Trophoblast cell (in vitro differentiated cells and primary cell): ENCODE data around the gene RNF224.

Source experiments
- DNase-seq, 2 donors: peaks; one replicate each; pipeline ENCODE4 v3.0.0-alpha.2; 2016
- H2AFZ ChIP-seq: 2 replicates; pipeline ENCODE4 v1.6.1; 2013; ENCODE audit warnings: low read length, moderate library complexity, mild to moderate bottlenecking; ENCODE audit not compliant: insufficient read depth, poor library complexity
- H2AK5ac ChIP-seq: 2 replicates; pipeline ENCODE4 v1.6.1; 2013; ENCODE audit warnings: mild to moderate bottlenecking, low read length
- H2BK120ac ChIP-seq: 2 replicates; pipeline ENCODE4 v1.6.1; 2013; ENCODE audit warnings: low read length, mild to moderate bottlenecking, moderate library complexity; ENCODE audit not compliant: insufficient read depth, poor library complexity
- H2BK12ac ChIP-seq: 2 replicates; pipeline ENCODE4 v1.6.1; 2013; ENCODE audit warnings: mild to moderate bottlenecking, low read length, moderate library complexity
- H2BK5ac ChIP-seq: 2 replicates; pipeline ENCODE4 v1.6.1; 2013; ENCODE audit warnings: low read length, low read depth, moderate library complexity, mild to moderate bottlenecking; ENCODE audit not compliant: poor library complexity
- H3K14ac ChIP-seq: 2 replicates; pipeline ENCODE4 v1.6.1; 2013; ENCODE audit warnings: mild to moderate bottlenecking, low read length
- H3K18ac ChIP-seq: 2 replicates; pipeline ENCODE4 v1.6.1; 2013; ENCODE audit warnings: mild to moderate bottlenecking, low read length
- H3K23ac ChIP-seq: 2 replicates; pipeline ENCODE4 v1.6.1; 2013; ENCODE audit warnings: low read length
- H3K27ac ChIP-seq: 2 replicates; pipeline ENCODE4 v1.5.1; 2013; ENCODE audit warnings: low read depth, mild to moderate bottlenecking, inconsistent platforms, low read length, moderate library complexity
- H3K27me3 ChIP-seq: 2 replicates; pipeline ENCODE4 v1.6.1; 2013; ENCODE audit warnings: inconsistent platforms, mild to moderate bottlenecking, low read length, moderate library complexity; ENCODE audit not compliant: insufficient read depth
- H3K36me3 ChIP-seq, 2 experiments: 1 replicate in 1 of 2; 2 replicates in 1 of 2; pipeline ENCODE4 v1.6.1; 2013; ENCODE audit warnings: low read length in 2 of 2, mild to moderate bottlenecking in 2 of 2, moderate library complexity in 1 of 2; ENCODE audit not compliant: insufficient read depth in 2 of 2, control insufficient read depth in 1 of 2
- H3K4ac ChIP-seq: 2 replicates; pipeline ENCODE4 v1.6.1; 2013; ENCODE audit warnings: low read depth, mild to moderate bottlenecking, low read length, moderate library complexity
- H3K4me1 ChIP-seq, 2 experiments: 1 replicate in 1 of 2; 2 replicates in 1 of 2; pipeline ENCODE4 v1.6.1; 2013; ENCODE audit warnings: low read length in 2 of 2, mild to moderate bottlenecking in 2 of 2, moderate library complexity in 1 of 2; ENCODE audit not compliant: insufficient read depth in 2 of 2, control insufficient read depth in 1 of 2
- H3K4me2 ChIP-seq: 2 replicates; pipeline ENCODE4 v1.6.1; 2013; ENCODE audit warnings: inconsistent platforms, mild to moderate bottlenecking, low read length, moderate library complexity
- H3K4me3 ChIP-seq: 2 replicates; pipeline ENCODE4 v1.5.1; 2013; ENCODE audit warnings: mild to moderate bottlenecking, low read depth, low read length, inconsistent platforms
- H3K79me1 ChIP-seq: one replicate; pipeline ENCODE4 v1.6.1; 2013; ENCODE audit warnings: low read length
- H3K79me2 ChIP-seq: 2 replicates; pipeline ENCODE4 v1.6.1; 2013; ENCODE audit warnings: low read length, mild to moderate bottlenecking; ENCODE audit not compliant: control insufficient read depth, insufficient read depth, poor library complexity
- H3K9ac ChIP-seq: 2 replicates; pipeline ENCODE4 v1.6.1; 2013; ENCODE audit warnings: mild to moderate bottlenecking, low read length
- H3K9me3 ChIP-seq: 2 replicates; pipeline ENCODE4 v1.6.1; 2013; ENCODE audit warnings: low read depth, mild to moderate bottlenecking, control low read depth, inconsistent platforms, low read length; ENCODE audit not compliant: insufficient read depth
- H4K12ac ChIP-seq: 2 replicates; pipeline ENCODE4 v1.6.1; 2013; ENCODE audit warnings: low read depth, mild to moderate bottlenecking, low read length, moderate library complexity
- H4K8ac ChIP-seq: 2 replicates; pipeline ENCODE4 v1.6.1; 2013; ENCODE audit warnings: low read depth, mild to moderate bottlenecking, low read length, moderate library complexity
- H4K91ac ChIP-seq: one replicate; pipeline ENCODE4 v1.6.1; 2013; ENCODE audit warnings: low read depth, mild to moderate bottlenecking, low read length, moderate library complexity
- WGBS: extraction: QIAGEN DNeasy Blood & Tissue Kit; methylation state at CpG from one replicate; pipeline ENCODE4 v1.1.7; 2013; ENCODE audit warnings: missing lambda C conversion rate; ENCODE audit not compliant: insufficient read length, insufficient coverage; ENCODE audit errors: extremely low coverage; 5-methylcytosine and 5-hydroxymethylcytosine counted together

Gene RNF224

DNA sequence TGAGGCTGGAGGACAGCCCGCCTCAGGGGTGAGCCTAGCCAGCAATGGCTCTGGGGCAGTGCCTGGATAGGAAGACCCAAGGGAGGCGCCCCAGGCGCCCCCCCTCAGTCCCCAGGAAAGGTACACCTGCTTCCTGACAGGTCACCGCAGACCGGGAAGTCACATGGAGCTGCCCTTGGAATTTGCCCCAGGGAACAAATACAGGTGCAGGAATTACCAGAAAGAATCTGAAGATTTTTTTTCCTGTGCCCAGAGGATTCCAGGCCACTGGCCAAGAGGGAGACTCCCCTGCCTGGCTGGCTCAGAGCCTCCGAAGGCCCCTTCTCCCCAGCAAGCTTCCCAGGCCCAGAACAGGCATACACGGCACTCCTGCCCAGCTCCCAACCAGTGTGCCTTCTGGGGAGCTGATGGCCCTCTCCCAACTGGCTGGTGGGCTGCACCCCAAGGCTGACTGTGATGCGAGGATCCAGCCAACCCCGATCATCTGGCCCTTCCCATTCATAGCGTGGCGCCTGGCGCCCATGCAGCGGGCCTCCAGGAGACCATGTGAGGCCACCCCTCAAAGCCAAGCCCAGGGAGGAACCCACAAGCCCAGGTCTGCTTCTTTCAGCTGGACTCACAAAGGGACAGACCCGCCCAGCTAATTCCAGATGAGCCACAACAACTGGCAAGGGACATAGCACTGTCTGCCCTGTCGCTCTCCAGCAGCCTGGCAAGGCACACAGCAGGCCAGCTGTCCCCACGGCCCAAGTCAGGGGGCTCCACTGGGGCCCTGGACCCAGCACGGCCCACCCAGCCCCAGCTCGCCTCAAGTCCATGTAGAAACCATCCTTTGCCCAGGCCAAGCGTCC, 29.0 kb upstream of the RNF224 start:
- peak; percentile 81 to 94 for DNase-seq
- Histone ChIP-seq H3K27me3 (no peaks in the 10 kb centered on the region), H2BK120ac (no peak overlapping the region), H3K4ac (no peak overlapping the region), H2BK5ac (no peak overlapping the region), H3K23ac (no peak overlapping the region), H3K18ac (peak overlapping the region; percentile 4), H3K36me3 (peaks cover 0 to 2% of the 10 kb centered on the region in 2 experiments), H2AFZ (no peak overlapping the region), H2BK12ac (no peak overlapping the region), H3K4me3 (no peak overlapping the region), H3K27ac (no peak overlapping the region), H3K79me2 (peaks cover 3% of the 10 kb centered on the region), H4K91ac (no peak overlapping the region), H3K4me2 (peak overlapping the region; percentile 31), H3K9ac (no peak overlapping the region), H3K9me3 (no peaks in the 10 kb centered on the region), H4K12ac (no peak overlapping the region), H3K4me1 (peaks cover 12 to 27% of the 10 kb centered on the region in 2 experiments), H3K79me1 (peaks cover 3% of the 10 kb centered on the region), H3K14ac (no peak overlapping the region), H4K8ac (no peak overlapping the region), H2AK5ac (no peak overlapping the region)
- no CpG with 5 or more reads among the region's 19 CpGs for WGBS

DNA sequence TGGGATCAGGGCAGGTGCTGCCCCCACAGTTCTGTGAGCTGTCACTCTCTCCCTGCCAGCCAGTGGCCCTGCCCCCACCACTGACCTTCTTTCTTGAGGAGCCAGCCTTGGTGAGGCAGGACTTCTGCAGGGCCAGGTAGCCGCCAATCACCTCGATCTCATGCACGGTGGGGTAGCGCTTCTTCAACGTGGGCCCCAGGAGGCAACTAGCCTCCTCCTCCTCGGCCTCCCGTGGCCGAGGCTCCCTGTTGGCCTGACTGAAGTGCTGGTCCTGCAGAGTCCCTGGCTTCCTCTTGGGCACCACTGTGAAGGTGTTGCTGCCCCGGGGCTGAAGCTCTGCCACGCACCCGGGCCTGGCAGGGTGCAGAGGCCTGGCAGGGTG, 28.4 kb upstream of the RNF224 start:
- Histone ChIP-seq H3K9me3 (no peaks in the 10 kb centered on the region), H3K4me3 (no peak overlapping the region), H3K4me1 (peaks cover 12 to 27% of the 10 kb centered on the region in 2 experiments), H3K79me1 (peaks cover 3% of the 10 kb centered on the region), H2BK12ac (no peak overlapping the region), H2AFZ (no peak overlapping the region), H3K14ac (no peak overlapping the region), H3K79me2 (peaks cover 3% of the 10 kb centered on the region), H2BK120ac (no peak overlapping the region), H2BK5ac (no peak overlapping the region), H3K36me3 (peaks cover 0 to 2% of the 10 kb centered on the region in 2 experiments), H3K9ac (no peak overlapping the region), H2AK5ac (no peak overlapping the region), H4K91ac (no peak overlapping the region), H3K27me3 (no peaks in the 10 kb centered on the region), H3K27ac (no peak overlapping the region), H4K12ac (no peak overlapping the region), H3K18ac (no peak overlapping the region), H3K23ac (no peak overlapping the region), H3K4me2 (no peak overlapping the region), H3K4ac (no peak overlapping the region), H4K8ac (no peak overlapping the region)
- WGBS = no CpG with 5 or more reads among the region's 11 CpGs
- DNase-seq = no peak

DNA sequence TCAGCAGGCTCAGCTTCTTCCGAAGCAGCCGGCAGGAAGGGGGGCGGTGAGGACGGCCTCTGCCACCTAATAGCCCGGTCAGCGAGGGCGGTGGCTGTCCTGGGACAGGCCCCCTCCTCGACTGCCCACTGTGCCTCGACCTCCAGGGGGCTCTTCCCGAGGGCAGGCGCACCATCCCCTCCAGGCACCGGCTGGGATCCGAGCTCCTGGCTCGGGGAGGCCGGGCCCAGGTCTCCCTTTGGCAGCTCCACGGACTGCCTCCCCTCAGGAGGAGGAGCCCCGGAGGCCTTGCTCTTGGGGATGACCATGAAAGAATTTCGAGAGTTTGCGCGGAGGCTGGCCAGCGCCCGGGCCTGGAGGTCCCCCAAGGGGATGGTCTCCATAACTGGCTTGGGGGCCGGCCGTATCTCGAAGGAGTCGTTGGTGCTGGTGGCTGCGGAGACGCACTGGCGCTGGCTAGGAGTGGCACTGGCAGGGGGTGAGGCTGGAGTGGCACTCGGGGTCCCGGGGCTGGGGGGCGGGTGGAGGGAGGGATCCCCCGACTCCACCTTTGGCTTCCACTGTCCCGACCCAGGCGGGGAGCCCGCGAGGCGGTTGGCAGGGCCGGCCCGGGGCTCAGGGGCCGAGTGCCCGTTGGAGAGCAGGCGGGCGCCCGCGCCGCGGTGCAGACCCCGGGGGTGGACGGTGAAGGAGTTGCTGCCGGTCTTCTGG, 27.7 kb upstream of the RNF224 start:
- WGBS = no CpG with 5 or more reads among the region's 51 CpGs
- H3K36me3 ChIP-seq = peaks cover 0 to 2% of the 10 kb centered on the region in 2 experiments

DNA sequence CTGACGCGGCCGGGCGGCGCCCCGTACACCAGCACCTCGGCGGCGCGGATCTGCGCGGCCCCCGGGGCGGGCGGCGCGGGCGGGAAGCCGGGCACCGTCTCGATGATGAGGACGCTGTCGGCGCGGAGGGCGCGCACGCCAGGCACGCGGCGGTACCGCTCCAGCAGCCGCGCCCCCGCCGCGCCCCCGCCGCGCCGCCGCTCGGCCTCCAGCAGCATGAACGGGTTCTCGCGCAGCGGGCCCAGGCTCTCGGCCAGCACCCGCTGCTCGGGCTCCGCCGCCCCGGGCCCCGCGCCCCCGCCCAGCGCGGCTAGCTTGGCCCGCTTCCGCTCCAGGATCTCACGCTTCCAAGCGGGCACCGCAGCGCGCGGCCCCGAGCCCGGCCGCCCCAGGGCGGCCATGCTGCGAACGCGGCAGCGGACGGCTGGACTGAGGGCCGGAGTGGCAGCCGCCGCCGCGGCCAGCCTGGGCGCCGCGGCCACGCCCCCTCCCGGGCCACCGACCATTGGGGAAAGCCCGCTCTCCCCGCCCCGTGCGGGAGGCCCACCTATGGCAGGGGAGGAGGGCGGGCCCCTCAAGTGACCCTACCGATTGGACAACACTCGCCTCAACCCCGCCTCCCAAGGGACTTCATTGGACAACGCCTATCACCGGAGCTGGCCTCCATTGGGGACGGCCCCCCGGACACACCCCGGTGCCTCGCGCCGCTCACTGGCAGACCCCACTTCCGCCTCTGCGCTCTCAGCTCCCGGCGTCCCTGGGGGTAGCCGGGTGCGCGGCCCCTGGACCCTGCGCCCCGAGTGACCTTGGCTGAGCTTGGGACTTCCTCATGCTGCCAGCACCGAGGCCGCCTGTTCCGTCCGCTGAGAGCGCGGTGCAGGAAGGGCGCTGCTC, 26.7 kb upstream of the RNF224 start, which contains the start of gene TPRN:
Gene TPRN, minus strand, starts transcription at position 431 of the 894 bp plus-strand sequence. Its CDS starts 30 bp downstream, at position 401.
- peak within 1 kb of the TSS; percentile 85 for H3K4me3 ChIP-seq
- peak within 1 kb of the TSS; percentile 85 for H3K4ac ChIP-seq
- peaks cover 17 to 37% of the 10 kb centered on the region in 2 experiments for H3K4me1 ChIP-seq
- peak within 1 kb of the TSS; percentile 39 for H3K27ac ChIP-seq
- no peaks in the 10 kb centered on the region for H3K9me3 ChIP-seq
- peaks cover 3% of the 10 kb centered on the region for H3K79me1 ChIP-seq
- peak within 1 kb of the TSS; percentile 89 for H2AFZ ChIP-seq
- H2AK5ac ChIP-seq = peak within 1 kb of the TSS; percentile 96
- peak within 1 kb of the TSS; percentile 70 for H2BK120ac ChIP-seq
- H3K36me3 ChIP-seq = peaks cover 0 to 2% of the 10 kb centered on the region in 2 experiments
- H3K23ac ChIP-seq = no peak within 1 kb of the TSS
- H3K79me2 ChIP-seq = peaks cover 9% of the 10 kb centered on the region
- WGBS = no CpG with 5 or more reads among the region's 118 CpGs
- no peaks in the 10 kb centered on the region for H3K27me3 ChIP-seq
- peak within 1 kb of the TSS; percentile 93 for H3K4me2 ChIP-seq
- H2BK5ac ChIP-seq = peak within 1 kb of the TSS; percentile 73
- H4K8ac ChIP-seq = peak within 1 kb of the TSS; percentile 98
- peak within 1 kb of the TSS; percentile 91 for H4K12ac ChIP-seq
- H3K18ac ChIP-seq = peak within 1 kb of the TSS; percentile 98
- peak; percentile 98 to 99 for DNase-seq
- H4K91ac ChIP-seq = peak within 1 kb of the TSS; percentile 89
- peak within 1 kb of the TSS; percentile 91 for H3K9ac ChIP-seq
- H3K14ac ChIP-seq = peak within 1 kb of the TSS; percentile 97
- H2BK12ac ChIP-seq = no peak within 1 kb of the TSS

More for the DNA sequence above, 27.7 kb upstream of the RNF224 start:
- peaks cover 3% of the 10 kb centered on the region for H3K79me1 ChIP-seq
- peak overlapping the region; percentile 47 for H3K4me3 ChIP-seq
- H3K4ac ChIP-seq = no peak overlapping the region
- DNase-seq = no peak
- no peak overlapping the region for H2AFZ ChIP-seq
- H3K27ac ChIP-seq = no peak overlapping the region
- no peak overlapping the region for H3K9ac ChIP-seq
- H3K4me1 ChIP-seq = peaks cover 12 to 33% of the 10 kb centered on the region in 2 experiments
- no peak overlapping the region for H3K23ac ChIP-seq
- no peak overlapping the region for H3K14ac ChIP-seq
- peak overlapping the region; percentile 29 for H3K18ac ChIP-seq
- H2BK5ac ChIP-seq = no peak overlapping the region
- no peaks in the 10 kb centered on the region for H3K27me3 ChIP-seq
- peak overlapping the region; percentile 71 for H3K4me2 ChIP-seq
- H4K12ac ChIP-seq = no peak overlapping the region
- H3K79me2 ChIP-seq = peaks cover 3% of the 10 kb centered on the region
- no peak overlapping the region for H4K8ac ChIP-seq
- no peaks in the 10 kb centered on the region for H3K9me3 ChIP-seq
- H2BK120ac ChIP-seq = no peak overlapping the region
- no peak overlapping the region for H2AK5ac ChIP-seq
- no peak overlapping the region for H2BK12ac ChIP-seq
- H4K91ac ChIP-seq = no peak overlapping the region
